ENCODE data around the gene TBC1D2. TPM values are rescaled to one million over a fixed set of nuclear protein-coding genes. Genes with fewer than 3 reads are reported as not detected.

The TBC1D2 gene
- total RNA-seq, 1 experiment from 2014 or later = 0.97 TPM

GRCh38 chr9:98222885-98223691 is 32.4 kb downstream of the TBC1D2 start:
- Histone ChIP-seq H3K79me2 (ENCODE audit: low read length) (no peaks in the 10 kb centered on the region), H4K20me1 (ENCODE audit: insufficient read depth, low read depth, low read length) (no peaks in the 10 kb centered on the region), H3K9ac (ENCODE audit: low read length) (no peak overlapping the region), H3K27me3 (ENCODE audit: low read length) (no peaks in the 10 kb centered on the region), H3K9me2 (replicated peaks; ENCODE audit: insufficient read depth, low read length) (no peaks in the 10 kb centered on the region), H3K4me3 (ENCODE audit: low read length) (no peak overlapping the region), H3K36me3 (ENCODE audit: insufficient read depth, low read length) (no peaks in the 10 kb centered on the region), H3K4me2 (ENCODE audit: low read depth, low read length, poor library complexity, severe bottlenecking) (no peak overlapping the region), H3K9me3 (ENCODE audit: low read length) (no peaks in the 10 kb centered on the region), H3K4me1 (ENCODE audit: low read length) (no peaks in the 10 kb centered on the region), H3K27ac (ENCODE audit: low read length) (no peak overlapping the region), H2AFZ (ENCODE audit: low read length) (no peak overlapping the region)
- DNase-seq = no peak

GRCh38 chr9:98220911-98221310 is 34.5 kb downstream of the TBC1D2 start:
- H3K79me2 ChIP-seq (ENCODE audit: low read length) = no peaks in the 10 kb centered on the region
- no peaks in the 10 kb centered on the region for H3K9me2 ChIP-seq (replicated peaks; ENCODE audit: insufficient read depth, low read length)
- H3K9me3 ChIP-seq (ENCODE audit: low read length) = no peaks in the 10 kb centered on the region
- no peak overlapping the region for H3K27ac ChIP-seq (ENCODE audit: low read length)
- H3K36me3 ChIP-seq (ENCODE audit: insufficient read depth, low read length) = no peaks in the 10 kb centered on the region
- H2AFZ ChIP-seq (ENCODE audit: low read length) = no peak overlapping the region
- no peak overlapping the region for H3K9ac ChIP-seq (ENCODE audit: low read length)
- no peak for DNase-seq
- no peak overlapping the region for H3K4me3 ChIP-seq (ENCODE audit: low read length)
- H4K20me1 ChIP-seq (ENCODE audit: insufficient read depth, low read depth, low read length) = no peaks in the 10 kb centered on the region
- no peaks in the 10 kb centered on the region for H3K4me1 ChIP-seq (ENCODE audit: low read length)
- no peak overlapping the region for H3K4me2 ChIP-seq (ENCODE audit: low read depth, low read length, poor library complexity, severe bottlenecking)
- no peaks in the 10 kb centered on the region for H3K27me3 ChIP-seq (ENCODE audit: low read length)

GRCh38 chr9:98219794-98220370 is 35.6 kb downstream of the TBC1D2 start:
- Histone ChIP-seq H2AFZ (ENCODE audit: low read length) (no peak overlapping the region), H4K20me1 (ENCODE audit: insufficient read depth, low read depth, low read length) (no peaks in the 10 kb centered on the region), H3K27ac (ENCODE audit: low read length) (no peak overlapping the region), H3K4me2 (ENCODE audit: low read depth, low read length, poor library complexity, severe bottlenecking) (no peak overlapping the region), H3K27me3 (ENCODE audit: low read length) (no peaks in the 10 kb centered on the region), H3K36me3 (ENCODE audit: insufficient read depth, low read length) (no peaks in the 10 kb centered on the region), H3K9ac (ENCODE audit: low read length) (no peak overlapping the region), H3K4me1 (ENCODE audit: low read length) (no peaks in the 10 kb centered on the region), H3K9me3 (ENCODE audit: low read length) (no peaks in the 10 kb centered on the region), H3K79me2 (ENCODE audit: low read length) (no peaks in the 10 kb centered on the region), H3K9me2 (replicated peaks; ENCODE audit: insufficient read depth, low read length) (no peaks in the 10 kb centered on the region), H3K4me3 (ENCODE audit: low read length) (no peak overlapping the region)
- no peak for DNase-seq

- no peak for DNase-seq
- no peaks in the 10 kb centered on the region for H3K9me2 ChIP-seq (replicated peaks; ENCODE audit: insufficient read depth, low read length)
- no peak overlapping the region for H3K4me3 ChIP-seq (ENCODE audit: low read length)
- H3K4me2 ChIP-seq (ENCODE audit: low read depth, low read length, poor library complexity, severe bottlenecking) = no peak overlapping the region
- no peaks in the 10 kb centered on the region for H4K20me1 ChIP-seq (ENCODE audit: insufficient read depth, low read depth, low read length)
- H3K36me3 ChIP-seq (ENCODE audit: insufficient read depth, low read length) = no peaks in the 10 kb centered on the region
- H3K4me1 ChIP-seq (ENCODE audit: low read length) = no peaks in the 10 kb centered on the region
- no peaks in the 10 kb centered on the region for H3K9me3 ChIP-seq (ENCODE audit: low read length)
- H3K79me2 ChIP-seq (ENCODE audit: low read length) = no peaks in the 10 kb centered on the region
- H3K27ac ChIP-seq (ENCODE audit: low read length) = no peak overlapping the region
- H3K9ac ChIP-seq (ENCODE audit: low read length) = no peak overlapping the region
- H2AFZ ChIP-seq (ENCODE audit: low read length) = no peak overlapping the region
- no peaks in the 10 kb centered on the region for H3K27me3 ChIP-seq (ENCODE audit: low read length)
Measured at GRCh38 chr9:98219364-98219716, 36.1 kb downstream of the TBC1D2 start.

GRCh38 chr9:98218562-98219363 is 36.7 kb downstream of the TBC1D2 start:
- no peak overlapping the region for H2AFZ ChIP-seq (ENCODE audit: low read length)
- H3K4me1 ChIP-seq (ENCODE audit: low read length) = no peaks in the 10 kb centered on the region
- H3K4me3 ChIP-seq (ENCODE audit: low read length) = no peak overlapping the region
- DNase-seq = no peak
- H3K27ac ChIP-seq (ENCODE audit: low read length) = no peak overlapping the region
- H3K27me3 ChIP-seq (ENCODE audit: low read length) = no peaks in the 10 kb centered on the region
- H3K9ac ChIP-seq (ENCODE audit: low read length) = no peak overlapping the region
- no peaks in the 10 kb centered on the region for H3K9me2 ChIP-seq (replicated peaks; ENCODE audit: insufficient read depth, low read length)
- H3K9me3 ChIP-seq (ENCODE audit: low read length) = no peaks in the 10 kb centered on the region
- no peaks in the 10 kb centered on the region for H3K79me2 ChIP-seq (ENCODE audit: low read length)
- H4K20me1 ChIP-seq (ENCODE audit: insufficient read depth, low read depth, low read length) = no peaks in the 10 kb centered on the region
- H3K4me2 ChIP-seq (ENCODE audit: low read depth, low read length, poor library complexity, severe bottlenecking) = no peak overlapping the region
- no peaks in the 10 kb centered on the region for H3K36me3 ChIP-seq (ENCODE audit: insufficient read depth, low read length)

- Histone ChIP-seq H3K4me3 (ENCODE audit: low read length) (no peak overlapping the region), H3K9me2 (replicated peaks; ENCODE audit: insufficient read depth, low read length) (no peaks in the 10 kb centered on the region), H3K9ac (ENCODE audit: low read length) (no peak overlapping the region), H3K79me2 (ENCODE audit: low read length) (no peaks in the 10 kb centered on the region), H3K36me3 (ENCODE audit: insufficient read depth, low read length) (no peaks in the 10 kb centered on the region), H2AFZ (ENCODE audit: low read length) (no peak overlapping the region), H3K27ac (ENCODE audit: low read length) (no peak overlapping the region), H3K9me3 (ENCODE audit: low read length) (no peaks in the 10 kb centered on the region), H4K20me1 (ENCODE audit: insufficient read depth, low read depth, low read length) (no peaks in the 10 kb centered on the region), H3K4me2 (ENCODE audit: low read depth, low read length, poor library complexity, severe bottlenecking) (no peak overlapping the region), H3K27me3 (ENCODE audit: low read length) (no peaks in the 10 kb centered on the region), H3K4me1 (ENCODE audit: low read length) (no peaks in the 10 kb centered on the region)
- no peak for DNase-seq
Measured at GRCh38 chr9:98217255-98217654, 38.2 kb downstream of the TBC1D2 start.

GRCh38 chr9:98216391-98216790 is 39.1 kb downstream of the TBC1D2 start:
- Histone ChIP-seq H3K9me3 (ENCODE audit: low read length) (no peaks in the 10 kb centered on the region), H3K9ac (ENCODE audit: low read length) (no peak overlapping the region), H3K9me2 (replicated peaks; ENCODE audit: insufficient read depth, low read length) (no peaks in the 10 kb centered on the region), H3K27me3 (ENCODE audit: low read length) (no peaks in the 10 kb centered on the region), H3K4me2 (ENCODE audit: low read depth, low read length, poor library complexity, severe bottlenecking) (no peak overlapping the region), H4K20me1 (ENCODE audit: insufficient read depth, low read depth, low read length) (no peaks in the 10 kb centered on the region), H3K4me1 (ENCODE audit: low read length) (no peaks in the 10 kb centered on the region), H3K79me2 (ENCODE audit: low read length) (no peaks in the 10 kb centered on the region), H3K27ac (ENCODE audit: low read length) (no peak overlapping the region), H3K4me3 (ENCODE audit: low read length) (no peak overlapping the region), H2AFZ (ENCODE audit: low read length) (no peak overlapping the region), H3K36me3 (ENCODE audit: insufficient read depth, low read length) (no peaks in the 10 kb centered on the region)
- DNase-seq = no peak

- Histone ChIP-seq H3K4me2 (ENCODE audit: low read depth, low read length, poor library complexity, severe bottlenecking) (no peak overlapping the region), H3K4me3 (ENCODE audit: low read length) (no peak overlapping the region), H3K27me3 (ENCODE audit: low read length) (no peaks in the 10 kb centered on the region), H4K20me1 (ENCODE audit: insufficient read depth, low read depth, low read length) (no peaks in the 10 kb centered on the region), H3K36me3 (ENCODE audit: insufficient read depth, low read length) (no peaks in the 10 kb centered on the region), H3K9me3 (ENCODE audit: low read length) (no peaks in the 10 kb centered on the region), H2AFZ (ENCODE audit: low read length) (no peak overlapping the region), H3K9ac (ENCODE audit: low read length) (no peak overlapping the region), H3K9me2 (replicated peaks; ENCODE audit: insufficient read depth, low read length) (no peaks in the 10 kb centered on the region), H3K4me1 (ENCODE audit: low read length) (no peaks in the 10 kb centered on the region), H3K79me2 (ENCODE audit: low read length) (no peaks in the 10 kb centered on the region), H3K27ac (ENCODE audit: low read length) (no peak overlapping the region)
- DNase-seq = no peak
Measured at GRCh38 chr9:98215821-98216220, 39.6 kb downstream of the TBC1D2 start.

Measured in Karpas-422 (cell line).